ENCODE results near the gene SAPCD2. TPM values are rescaled to one million over a fixed set of nuclear protein-coding genes. Genes with fewer than 3 reads are reported as not detected.
"Not testable (repeated sequence)": the region's sequence is repeated elsewhere in the genome, so short reads cannot be mapped to it uniquely, and the experiment has no call there.

SAPCD2 gene, protein sequence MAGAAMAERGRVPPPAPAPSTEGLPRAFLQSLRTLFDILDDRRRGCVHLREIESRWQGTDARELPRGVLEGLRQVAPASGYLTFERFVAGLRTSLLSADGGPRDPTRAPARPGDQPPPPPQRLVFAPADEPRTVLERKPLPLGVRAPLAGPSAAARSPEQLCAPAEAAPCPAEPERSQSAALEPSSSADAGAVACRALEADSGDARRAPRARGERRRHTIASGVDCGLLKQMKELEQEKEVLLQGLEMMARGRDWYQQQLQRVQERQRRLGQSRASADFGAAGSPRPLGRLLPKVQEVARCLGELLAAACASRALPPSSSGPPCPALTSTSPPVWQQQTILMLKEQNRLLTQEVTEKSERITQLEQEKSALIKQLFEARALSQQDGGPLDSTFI
- total RNA-seq: 5.3 and 5.8 TPM in 2 replicates

DNA sequence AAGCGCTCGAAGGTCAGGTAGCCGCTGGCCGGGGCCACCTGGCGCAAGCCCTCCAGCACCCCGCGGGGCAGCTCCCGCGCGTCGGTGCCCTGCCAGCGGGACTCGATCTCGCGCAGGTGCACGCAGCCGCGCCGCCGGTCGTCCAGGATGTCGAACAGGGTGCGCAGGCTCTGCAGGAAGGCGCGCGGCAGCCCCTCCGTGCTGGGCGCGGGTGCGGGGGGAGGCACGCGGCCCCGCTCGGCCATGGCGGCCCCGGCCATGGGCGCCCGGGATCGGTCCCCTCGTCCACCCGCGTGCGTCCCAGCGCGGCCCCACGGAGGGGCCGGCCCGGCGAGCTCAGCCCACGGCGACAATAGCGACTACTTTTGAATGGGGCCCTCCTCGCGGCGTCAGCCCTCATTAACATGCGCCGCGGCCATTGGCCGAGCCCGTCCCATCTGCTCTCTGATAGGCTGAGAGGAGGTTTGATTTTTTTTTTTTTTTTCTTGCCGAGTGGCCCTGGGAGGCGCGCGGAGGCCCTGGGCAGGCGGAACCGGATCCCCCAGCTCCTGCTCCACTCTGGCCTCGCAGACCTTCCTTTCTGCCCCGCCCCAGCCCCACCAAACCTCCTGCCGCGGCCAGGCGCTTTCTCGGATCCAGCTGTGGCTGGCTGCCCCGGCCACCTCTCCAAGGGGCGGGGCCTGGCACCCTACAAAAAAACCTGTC lies at the start of gene SAPCD2:
SAPCD2 (minus strand) TSS at position 357 of the 705 bp plus-strand sequence; CDS start at position 260, 97 bp downstream.
- Histone ChIP-seq H3K4me3 (ENCODE audit: low read depth, low read length) (peak within 1 kb of the TSS; percentile 35), H3K36me3 (ENCODE audit: control insufficient read depth, insufficient read depth, low read length) (no peaks in the 10 kb centered on the region), H3K27me3 (ENCODE audit: control insufficient read depth, insufficient read depth, low read length) (no peaks in the 10 kb centered on the region)
- TF ChIP-seq, protein P1, sequence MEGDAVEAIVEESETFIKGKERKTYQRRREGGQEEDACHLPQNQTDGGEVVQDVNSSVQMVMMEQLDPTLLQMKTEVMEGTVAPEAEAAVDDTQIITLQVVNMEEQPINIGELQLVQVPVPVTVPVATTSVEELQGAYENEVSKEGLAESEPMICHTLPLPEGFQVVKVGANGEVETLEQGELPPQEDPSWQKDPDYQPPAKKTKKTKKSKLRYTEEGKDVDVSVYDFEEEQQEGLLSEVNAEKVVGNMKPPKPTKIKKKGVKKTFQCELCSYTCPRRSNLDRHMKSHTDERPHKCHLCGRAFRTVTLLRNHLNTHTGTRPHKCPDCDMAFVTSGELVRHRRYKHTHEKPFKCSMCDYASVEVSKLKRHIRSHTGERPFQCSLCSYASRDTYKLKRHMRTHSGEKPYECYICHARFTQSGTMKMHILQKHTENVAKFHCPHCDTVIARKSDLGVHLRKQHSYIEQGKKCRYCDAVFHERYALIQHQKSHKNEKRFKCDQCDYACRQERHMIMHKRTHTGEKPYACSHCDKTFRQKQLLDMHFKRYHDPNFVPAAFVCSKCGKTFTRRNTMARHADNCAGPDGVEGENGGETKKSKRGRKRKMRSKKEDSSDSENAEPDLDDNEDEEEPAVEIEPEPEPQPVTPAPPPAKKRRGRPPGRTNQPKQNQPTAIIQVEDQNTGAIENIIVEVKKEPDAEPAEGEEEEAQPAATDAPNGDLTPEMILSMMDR (IDR thresholded peaks at IDR 0.05; ENCODE audit: insufficient read depth, low read length, poor library complexity, severe bottlenecking): no peak
- no peak for DNase-seq (ENCODE audit: low read depth)

DNA sequence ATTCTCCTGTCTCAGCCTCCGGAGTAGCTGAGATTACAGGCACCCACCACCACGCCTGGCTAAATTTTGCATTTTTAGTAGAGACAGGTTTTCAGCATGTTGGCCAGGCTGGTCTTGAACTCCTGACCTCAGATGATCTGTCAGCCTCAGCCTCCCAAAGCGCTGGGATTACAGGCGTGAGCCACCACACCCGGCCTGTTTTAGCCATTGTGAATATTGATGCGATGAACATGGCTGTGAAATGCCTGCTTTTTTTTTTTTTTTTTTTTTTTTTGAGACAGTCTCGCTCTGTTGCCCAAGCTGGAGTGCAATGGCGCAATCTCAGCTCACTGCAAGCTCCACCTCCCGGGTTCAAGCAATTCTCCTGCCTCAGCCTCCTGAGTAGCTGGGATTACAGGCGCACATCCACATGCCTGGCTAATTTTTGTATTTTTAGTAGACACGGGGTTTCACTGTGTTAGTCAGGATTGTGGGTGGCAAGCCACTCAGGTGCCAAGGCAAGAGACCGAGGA lies 47.8 kb upstream of the SAPCD2 start:
- H3K4me3 ChIP-seq (ENCODE audit: low read depth, low read length); H3K36me3 ChIP-seq (ENCODE audit: control insufficient read depth, insufficient read depth, low read length); DNase-seq (ENCODE audit: low read depth); H3K27me3 ChIP-seq (ENCODE audit: control insufficient read depth, insufficient read depth, low read length): not testable (repeated sequence)

DNA sequence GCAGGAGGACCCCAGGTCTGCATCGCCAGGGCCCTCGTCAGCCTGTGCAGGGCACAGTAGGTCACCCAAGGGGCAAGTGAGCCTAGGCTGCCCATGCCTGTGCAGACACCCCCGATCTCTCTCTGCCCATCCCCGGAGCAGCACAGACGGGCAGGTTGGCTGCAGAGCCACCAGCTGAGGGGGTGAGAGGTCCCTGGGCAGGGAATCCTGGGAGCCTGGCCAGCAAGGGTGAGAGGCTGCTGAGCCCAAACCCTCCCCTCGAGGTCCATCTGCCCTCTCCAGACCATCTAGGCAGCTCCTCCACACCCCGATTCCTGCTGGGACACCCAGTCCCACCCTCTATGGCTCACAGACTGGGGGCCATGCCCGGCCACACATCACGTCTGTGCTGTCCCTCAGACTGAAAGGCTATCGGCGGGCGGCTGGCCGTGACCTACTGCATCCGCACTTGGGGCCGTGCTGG lies 46.9 kb upstream of the SAPCD2 start:
- no peak for DNase-seq (ENCODE audit: low read depth)
- Histone ChIP-seq H3K4me3 (ENCODE audit: low read depth, low read length) (no peak overlapping the region), H3K36me3 (ENCODE audit: control insufficient read depth, insufficient read depth, low read length) (no peaks in the 10 kb centered on the region), H3K27me3 (ENCODE audit: control insufficient read depth, insufficient read depth, low read length) (no peaks in the 10 kb centered on the region)
- TF ChIP-seq, protein P1 (IDR thresholded peaks at IDR 0.05; ENCODE audit: insufficient read depth, low read length, poor library complexity, severe bottlenecking): no peak

DNA sequence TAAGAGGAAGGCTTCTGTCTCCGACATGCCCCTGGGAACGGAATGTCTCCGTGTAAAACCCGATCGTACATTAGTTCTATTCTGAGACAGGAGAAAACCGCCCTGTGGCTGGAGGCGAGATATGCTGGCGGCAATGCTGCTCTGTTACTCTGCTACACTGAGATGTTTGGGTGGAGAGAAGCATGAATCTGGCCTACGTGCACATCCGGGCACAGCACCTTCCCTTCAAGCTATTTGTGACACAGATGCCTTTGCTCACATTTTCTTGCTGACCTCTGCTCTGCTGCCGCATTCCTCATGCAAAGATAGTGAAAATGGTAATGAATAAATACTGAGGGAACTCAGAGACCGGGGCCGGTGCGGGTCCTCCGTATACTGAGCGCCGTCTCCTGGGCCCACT lies 46.4 kb upstream of the SAPCD2 start:
- Histone ChIP-seq H3K27me3 (ENCODE audit: control insufficient read depth, insufficient read depth, low read length) (no peaks in the 10 kb centered on the region), H3K36me3 (ENCODE audit: control insufficient read depth, insufficient read depth, low read length) (no peaks in the 10 kb centered on the region), H3K4me3 (ENCODE audit: low read depth, low read length) (no peak overlapping the region)
- DNase-seq (ENCODE audit: low read depth): no peak
- TF ChIP-seq, protein P1 (IDR thresholded peaks at IDR 0.05; ENCODE audit: insufficient read depth, low read length, poor library complexity, severe bottlenecking): no peak

DNA sequence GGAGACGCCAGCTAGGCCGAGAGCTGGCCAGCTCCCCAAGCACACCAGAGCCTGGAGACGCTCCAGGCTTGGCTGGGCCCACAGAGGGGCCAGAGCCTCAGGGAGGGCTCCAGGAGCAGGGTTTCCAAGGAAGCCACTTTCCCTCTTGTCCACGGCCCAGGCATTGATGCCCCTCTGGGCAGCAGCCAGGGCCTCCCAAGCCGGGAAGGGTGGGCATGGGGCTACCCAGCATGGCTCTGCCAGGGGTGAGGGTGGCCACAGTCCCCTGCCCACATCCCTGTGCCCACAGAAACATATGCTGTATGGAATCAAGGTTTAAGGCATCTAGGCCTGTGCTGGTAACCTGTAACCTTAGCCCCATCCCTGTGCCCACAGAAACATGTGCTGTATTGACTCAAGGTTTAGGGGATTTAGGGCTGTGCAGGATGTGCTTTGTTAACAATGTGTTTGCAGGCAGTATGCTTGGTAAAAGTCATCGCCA lies 45.7 kb upstream of the SAPCD2 start:
- no peak for DNase-seq (ENCODE audit: low read depth)
- Histone ChIP-seq H3K27me3 (ENCODE audit: control insufficient read depth, insufficient read depth, low read length) (no peaks in the 10 kb centered on the region), H3K4me3 (ENCODE audit: low read depth, low read length) (no peak overlapping the region), H3K36me3 (ENCODE audit: control insufficient read depth, insufficient read depth, low read length) (no peaks in the 10 kb centered on the region)
- TF ChIP-seq, protein P1 (IDR thresholded peaks at IDR 0.05; ENCODE audit: insufficient read depth, low read length, poor library complexity, severe bottlenecking): no peak

DNA sequence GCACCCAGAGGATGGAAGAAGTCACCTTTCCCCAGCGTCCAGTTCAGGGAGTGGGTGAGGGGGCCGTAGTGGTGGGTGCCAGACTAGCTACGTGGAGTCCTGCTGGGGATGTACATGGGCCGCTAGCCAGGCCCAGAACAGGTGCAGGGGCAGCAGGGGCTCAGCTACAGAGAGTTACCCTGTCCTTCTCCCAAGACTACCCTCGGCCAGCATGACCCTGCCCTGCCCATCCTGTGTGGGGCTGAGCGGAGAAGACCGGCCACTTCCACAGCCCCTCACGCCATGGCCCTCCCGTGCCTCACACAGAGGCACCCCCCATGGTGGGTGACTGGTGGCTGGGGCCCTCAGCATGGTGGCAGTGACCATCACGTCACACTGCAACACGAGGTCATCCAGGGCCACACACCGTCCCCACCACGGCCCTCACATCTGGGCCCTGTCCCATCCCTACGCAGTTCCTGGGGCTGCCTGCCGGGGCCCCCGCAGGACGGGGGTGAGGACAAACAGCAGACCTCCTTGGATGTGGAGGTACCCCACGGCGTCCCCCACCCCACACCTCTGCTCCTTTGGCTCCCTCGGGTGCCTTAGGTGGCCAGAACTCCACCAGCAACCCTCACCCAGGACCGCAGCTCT lies 45.2 kb upstream of the SAPCD2 start:
- no peaks in the 10 kb centered on the region for H3K36me3 ChIP-seq (ENCODE audit: control insufficient read depth, insufficient read depth, low read length)
- no peaks in the 10 kb centered on the region for H3K27me3 ChIP-seq (ENCODE audit: control insufficient read depth, insufficient read depth, low read length)
- TF ChIP-seq, protein P1 (IDR thresholded peaks at IDR 0.05; ENCODE audit: insufficient read depth, low read length, poor library complexity, severe bottlenecking): peak; percentile 3
- H3K4me3 ChIP-seq (ENCODE audit: low read depth, low read length): no peak overlapping the region
- DNase-seq (ENCODE audit: low read depth): no peak

Measured in kidney epithelial cell (primary cell).